Thoracic aorta (tissue), 2 donors: ENCODE measurements around the gene MTCP1. TPM values are rescaled to one million over a fixed set of nuclear protein-coding genes. Genes with fewer than 3 reads are reported as not detected.

Source experiments
- ATAC-seq: fragments of 150-250 bp; one replicate; pipeline ENCODE4 v1.8.0; 2017; ENCODE audit warnings: low read depth; ENCODE audit not compliant: insufficient number of reproducible peaks, low FRiP score
- DNase-seq: peaks from one replicate; pipeline ENCODE4 v3.0.0-alpha.2; 2020; ENCODE audit warnings: low spot score
- H3K27ac ChIP-seq, 2 donors: fragments of 200-600 bp; sonication (generic); 1 replicate in 1 of 2; 2 replicates in 1 of 2; pipeline ENCODE4 v1.5.1; 2016; ENCODE audit warnings: mild to moderate bottlenecking in 2 of 2, moderate library complexity in 2 of 2
- H3K27me3 ChIP-seq: fragments of 200-600 bp; sonication (generic); replicated peaks from 2 replicates; pipeline ENCODE4 v1.6.0; 2016; ENCODE audit warnings: mild to moderate bottlenecking; ENCODE audit not compliant: insufficient read depth
- H3K36me3 ChIP-seq: fragments of 200-600 bp; sonication (generic); one replicate; pipeline ENCODE4 v1.5.1; 2016
- H3K4me1 ChIP-seq, 2 donors: fragments of 200-600 bp; sonication (generic); 1 replicate in 1 of 2; 2 replicates in 1 of 2; pipeline versions ENCODE4 v1.5.1 to v1.6.0; 2016; ENCODE audit warnings: low read depth in 2 of 2, mild to moderate bottlenecking in 1 of 2; ENCODE audit not compliant: control insufficient read depth in 1 of 2
- H3K4me3 ChIP-seq: fragments of 200-600 bp; sonication (generic); 2 replicates; pipeline ENCODE4 v1.5.1; 2016; ENCODE audit warnings: mild to moderate bottlenecking
- H3K9me3 ChIP-seq: fragments of 200-600 bp; sonication (generic); 2 replicates; pipeline ENCODE4 v1.5.1; 2016
- CTCF ChIP-seq: fragments of 200-600 bp; sonication (generic); IDR thresholded peaks from one replicate; pipeline ENCODE4 v1.5.1; 2019; ENCODE audit warnings: antibody characterized with exemption
- total RNA-seq, 2 donors: library from RNA; depleted of rRNA; stranded (reverse); fragments of >200 nt; gene quantifications; one replicate each; pipeline versions ENCODE4 v1.1.0 to v1.2.3, GENCODE V29; 2016

MTCP1 gene
- total RNA-seq, 2 donors from 2014 or later: 7.4 to 17.8 TPM

- no peak overlapping the region for H3K4me3 ChIP-seq
- H3K27me3 ChIP-seq: no peaks in the 10 kb centered on the region
- no peaks in the 10 kb centered on the region for H3K4me1 ChIP-seq
- no peak overlapping the region for H3K27ac ChIP-seq
- DNase-seq (no peak), ATAC-seq (no peak)
- no peaks in the 10 kb centered on the region for H3K36me3 ChIP-seq
- no peaks in the 10 kb centered on the region for H3K9me3 ChIP-seq
- no peak for TF ChIP-seq CTCF
These were observed 9.2 kb downstream of the MTCP1 start for GRCh38 chrX:155061760-155062159.

GRCh38 chrX:155056877-155057792 lies 13.8 kb downstream of the MTCP1 start:
- DNase-seq (no peak), ATAC-seq (peak; percentile 82)
- H3K27me3 ChIP-seq: no peaks in the 10 kb centered on the region
- H3K4me1 ChIP-seq: no peaks in the 10 kb centered on the region
- peak overlapping the region in 1 of 2 donors; percentile 44 for H3K27ac ChIP-seq
- H3K9me3 ChIP-seq: no peaks in the 10 kb centered on the region
- TF ChIP-seq CTCF: peak; percentile 66
- no peaks in the 10 kb centered on the region for H3K36me3 ChIP-seq
- H3K4me3 ChIP-seq: peak overlapping the region; percentile 62

GRCh38 chrX:155056471-155056870 lies 14.5 kb downstream of the MTCP1 start:
- ATAC-seq (no peak), DNase-seq (no peak)
- Histone ChIP-seq H3K36me3 (no peaks in the 10 kb centered on the region), H3K4me3 (no peak overlapping the region), H3K27ac (peak overlapping the region in 1 of 2 donors; percentile 44), H3K4me1 (no peaks in the 10 kb centered on the region), H3K9me3 (no peaks in the 10 kb centered on the region), H3K27me3 (no peaks in the 10 kb centered on the region)
- no peak for TF ChIP-seq CTCF

- Histone ChIP-seq H3K36me3 (no peaks in the 10 kb centered on the region), H3K9me3 (no peaks in the 10 kb centered on the region), H3K27ac (no peak overlapping the region), H3K4me1 (no peaks in the 10 kb centered on the region), H3K4me3 (no peak overlapping the region), H3K27me3 (no peaks in the 10 kb centered on the region)
- ATAC-seq: no peak
- no peak for TF ChIP-seq CTCF
- DNase-seq: no peak
These were observed 15.4 kb downstream of the MTCP1 start for GRCh38 chrX:155055494-155055893.

- no peaks in the 10 kb centered on the region for H3K27me3 ChIP-seq
- no peaks in the 10 kb centered on the region for H3K9me3 ChIP-seq
- TF ChIP-seq CTCF: no peak
- ATAC-seq (no peak), DNase-seq (no peak)
- H3K4me1 ChIP-seq: no peaks in the 10 kb centered on the region
- H3K4me3 ChIP-seq: no peak overlapping the region
- H3K36me3 ChIP-seq: no peaks in the 10 kb centered on the region
- H3K27ac ChIP-seq: no peak overlapping the region
These were observed 16.7 kb downstream of the MTCP1 start for GRCh38 chrX:155054255-155054654.
